Gastroesophageal sphincter (tissue), 3 donors: ENCODE data around the gene FGR.

Experiments used
- EP300 ChIP-seq: sonication (generic); formaldehyde crosslinking; IDR thresholded peaks from one replicate; pipeline ENCODE4 v1.6.1; 2017; ENCODE audit warnings: antibody characterized with exemption, mild to moderate bottlenecking
- POLR2AphosphoS5 ChIP-seq: sonication (generic); formaldehyde crosslinking; IDR thresholded peaks from one replicate; pipeline ENCODE4 v1.6.1; 2017; ENCODE audit warnings: antibody characterized with exemption
- TF ChIP-seq, protein P1 (sequence below), 4 experiments: fragments of 200-600 bp in 2 of 4; fragments of 450-650 bp in 2 of 4; sonication (generic) in 1 of 4; IDR thresholded peaks; one replicate each; pipeline ENCODE4 v1.5.1; 2017 to 2019; ENCODE audit warnings: antibody characterized with exemption in 4 of 4, mild to moderate bottlenecking in 2 of 4, moderate library complexity in 2 of 4

DNA sequence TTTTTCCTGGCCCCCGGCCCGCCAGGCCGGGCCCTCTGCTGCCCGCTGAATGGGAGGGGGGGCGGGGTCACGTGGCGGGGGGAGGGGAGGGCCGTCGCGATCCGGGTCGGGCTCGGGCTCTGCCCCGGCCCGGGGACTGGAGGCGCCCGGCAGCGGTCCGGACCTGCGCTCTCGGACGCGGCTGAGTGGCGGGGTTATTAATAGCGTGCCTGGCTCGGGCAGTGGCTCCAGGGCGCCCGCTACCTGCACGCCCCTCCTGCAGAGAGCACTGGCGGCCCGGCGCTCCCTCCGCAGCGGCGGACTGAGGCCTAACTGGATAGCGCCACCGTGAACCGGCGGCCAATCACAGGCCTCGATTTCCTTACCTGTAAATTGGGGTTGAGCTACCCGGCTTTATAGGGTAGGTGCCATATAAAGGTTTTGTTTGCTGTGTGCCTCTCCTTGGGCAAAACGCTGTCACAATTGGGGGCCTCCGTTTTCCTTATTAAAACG is 59.1 kb downstream of the FGR start:
- TF ChIP-seq EP300 = no peak
- TF ChIP-seq, protein P1, sequence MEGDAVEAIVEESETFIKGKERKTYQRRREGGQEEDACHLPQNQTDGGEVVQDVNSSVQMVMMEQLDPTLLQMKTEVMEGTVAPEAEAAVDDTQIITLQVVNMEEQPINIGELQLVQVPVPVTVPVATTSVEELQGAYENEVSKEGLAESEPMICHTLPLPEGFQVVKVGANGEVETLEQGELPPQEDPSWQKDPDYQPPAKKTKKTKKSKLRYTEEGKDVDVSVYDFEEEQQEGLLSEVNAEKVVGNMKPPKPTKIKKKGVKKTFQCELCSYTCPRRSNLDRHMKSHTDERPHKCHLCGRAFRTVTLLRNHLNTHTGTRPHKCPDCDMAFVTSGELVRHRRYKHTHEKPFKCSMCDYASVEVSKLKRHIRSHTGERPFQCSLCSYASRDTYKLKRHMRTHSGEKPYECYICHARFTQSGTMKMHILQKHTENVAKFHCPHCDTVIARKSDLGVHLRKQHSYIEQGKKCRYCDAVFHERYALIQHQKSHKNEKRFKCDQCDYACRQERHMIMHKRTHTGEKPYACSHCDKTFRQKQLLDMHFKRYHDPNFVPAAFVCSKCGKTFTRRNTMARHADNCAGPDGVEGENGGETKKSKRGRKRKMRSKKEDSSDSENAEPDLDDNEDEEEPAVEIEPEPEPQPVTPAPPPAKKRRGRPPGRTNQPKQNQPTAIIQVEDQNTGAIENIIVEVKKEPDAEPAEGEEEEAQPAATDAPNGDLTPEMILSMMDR (IDR thresholded peaks at IDR 0.05) = peak in 2 of 4 experiments; percentile 18 to 70
- TF ChIP-seq POLR2AphosphoS5 = peak; percentile 36
